AG08395 (cell line): Measurements from ENCODE around the gene EPS8L1.

Source experiments
- DNase-seq: peaks from one replicate; pipeline ENCODE4 v3.0.0; 2012; ENCODE audit warnings: mixed read lengths, low spot score

EPS8L1 gene

DNA sequence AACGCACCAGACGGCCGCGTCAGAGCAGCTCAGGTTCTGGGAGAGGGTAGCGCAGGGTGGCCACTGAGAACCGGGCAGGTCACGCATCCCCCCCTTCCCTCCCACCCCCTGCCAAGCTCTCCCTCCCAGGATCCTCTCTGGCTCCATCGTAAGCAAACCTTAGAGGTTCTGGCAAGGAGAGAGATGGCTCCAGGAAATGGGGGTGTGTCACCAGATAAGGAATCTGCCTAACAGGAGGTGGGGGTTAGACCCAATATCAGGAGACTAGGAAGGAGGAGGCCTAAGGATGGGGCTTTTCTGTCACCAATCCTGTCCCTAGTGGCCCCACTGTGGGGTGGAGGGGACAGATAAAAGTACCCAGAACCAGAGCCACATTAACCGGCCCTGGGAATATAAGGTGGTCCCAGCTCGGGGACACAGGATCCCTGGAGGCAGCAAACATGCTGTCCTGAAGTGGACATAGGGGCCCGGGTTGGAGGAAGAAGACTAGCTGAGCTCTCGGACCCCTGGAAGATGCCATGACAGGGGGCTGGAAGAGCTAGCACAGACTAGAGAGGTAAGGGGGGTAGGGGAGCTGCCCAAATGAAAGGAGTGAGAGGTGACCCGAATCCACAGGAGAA is 39.9 kb downstream of the EPS8L1 start:
- no peak for DNase-seq

DNA sequence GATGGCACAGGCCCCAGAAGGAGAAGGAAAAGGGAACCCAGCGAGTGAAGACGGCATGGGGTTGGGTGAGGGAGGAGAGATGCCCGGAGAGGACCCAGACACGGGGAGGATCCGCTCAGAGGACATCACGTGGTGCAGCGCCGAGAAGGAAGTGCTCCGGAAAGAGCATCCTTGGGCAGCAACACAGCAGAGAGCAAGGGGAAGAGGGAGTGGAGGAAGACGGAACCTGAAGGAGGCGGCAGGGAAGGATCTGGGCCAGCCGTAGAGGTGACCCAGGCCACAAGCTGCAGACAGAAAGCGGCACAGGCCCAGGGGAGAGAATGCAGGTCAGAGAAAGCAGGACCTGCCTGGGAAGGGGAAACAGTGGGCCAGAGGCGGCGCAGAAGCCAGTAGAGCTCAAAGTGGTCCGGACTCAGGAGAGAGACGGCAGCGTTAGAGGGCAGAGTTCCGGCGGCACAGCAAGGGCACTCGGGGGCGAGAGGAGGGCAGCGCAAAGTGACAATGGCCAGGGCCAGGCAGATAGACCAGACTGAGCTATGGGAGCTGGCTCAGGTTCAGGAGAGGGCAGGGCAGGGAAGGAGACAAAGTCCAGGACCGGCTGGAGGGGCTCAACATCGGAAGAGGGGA is 40.7 kb downstream of the EPS8L1 start:
- DNase-seq, result peak; percentile 79

DNA sequence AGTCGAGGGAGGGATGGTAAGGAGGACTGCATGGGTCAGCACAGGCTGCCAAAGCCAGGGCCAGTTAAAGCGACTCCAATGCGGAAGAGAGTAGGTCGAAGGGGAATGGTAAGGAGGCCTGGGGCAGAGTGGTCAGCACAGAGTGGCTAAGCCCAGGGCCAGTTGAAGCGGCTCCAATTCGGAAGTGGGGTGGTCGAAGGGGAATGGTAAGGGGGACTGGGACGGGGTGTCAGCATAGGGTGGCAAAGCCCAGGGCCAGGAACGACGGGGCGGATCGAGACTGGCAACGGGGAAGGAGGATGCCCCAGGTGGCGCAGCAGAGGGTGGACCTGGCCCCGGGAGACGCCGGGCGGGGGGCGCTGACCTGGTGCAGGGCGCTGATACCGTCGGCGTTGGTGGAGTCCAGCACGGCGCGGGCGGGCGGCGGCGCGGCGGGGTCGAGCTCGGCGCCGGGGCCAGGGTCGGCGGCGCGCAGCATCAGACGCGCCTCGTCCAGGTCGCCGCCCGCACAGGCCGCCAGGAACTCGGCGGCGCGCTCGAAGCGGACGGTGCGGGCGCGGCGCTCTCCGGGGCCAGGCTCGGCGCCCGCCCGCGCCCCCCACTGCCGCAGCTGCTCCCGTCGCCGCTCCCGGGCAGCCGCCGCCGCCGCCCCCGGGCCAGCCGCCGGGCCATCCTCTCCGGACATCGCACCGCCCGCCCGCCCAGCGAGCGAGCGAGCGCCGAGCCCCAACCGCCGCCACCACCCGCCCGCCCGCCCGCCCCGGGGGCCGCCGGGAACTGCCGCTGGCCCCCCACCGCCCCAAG is 41.4 kb downstream of the EPS8L1 start, which contains the start of gene PPP1R12C:
PPP1R12C (minus strand) TSS at position 779 of the 804 bp plus-strand sequence; CDS start at position 685, 94 bp downstream.
- DNase-seq, result no peak

DNA sequence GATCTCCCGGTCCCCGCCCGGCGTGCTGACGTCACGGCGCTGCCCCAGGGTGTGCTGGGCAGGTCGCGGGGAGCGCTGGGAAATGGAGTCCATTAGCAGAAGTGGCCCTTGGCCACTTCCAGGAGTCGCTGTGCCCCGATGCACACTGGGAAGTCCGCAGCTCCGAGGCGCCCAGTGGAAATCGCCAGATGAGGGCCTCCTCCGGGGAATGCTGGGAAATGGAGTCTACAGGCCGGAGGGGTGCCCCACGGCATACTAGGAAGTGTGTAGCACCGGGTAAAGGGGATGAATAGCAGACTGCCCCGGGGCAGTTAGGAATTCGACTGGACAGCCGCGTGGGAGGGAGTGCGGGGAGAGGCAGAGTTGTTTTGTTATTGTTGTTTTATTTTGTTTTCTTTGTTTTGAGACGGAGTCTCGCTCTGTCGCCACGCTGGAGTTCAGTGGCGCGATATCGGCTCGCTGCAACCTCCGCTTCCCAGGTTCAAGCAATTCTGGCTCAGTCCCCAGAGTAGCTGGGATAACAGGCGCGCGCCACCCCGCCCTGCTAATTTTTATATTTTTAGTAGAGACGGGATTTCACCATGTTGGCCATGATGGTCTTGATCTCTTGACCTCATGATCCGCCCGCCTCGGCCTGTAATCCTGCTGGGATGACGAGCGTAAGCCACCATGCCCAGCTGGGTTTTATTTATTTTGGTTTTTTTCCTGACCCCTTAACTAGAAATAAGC is 42.2 kb downstream of the EPS8L1 start:
- peak; percentile 99 for DNase-seq

DNA sequence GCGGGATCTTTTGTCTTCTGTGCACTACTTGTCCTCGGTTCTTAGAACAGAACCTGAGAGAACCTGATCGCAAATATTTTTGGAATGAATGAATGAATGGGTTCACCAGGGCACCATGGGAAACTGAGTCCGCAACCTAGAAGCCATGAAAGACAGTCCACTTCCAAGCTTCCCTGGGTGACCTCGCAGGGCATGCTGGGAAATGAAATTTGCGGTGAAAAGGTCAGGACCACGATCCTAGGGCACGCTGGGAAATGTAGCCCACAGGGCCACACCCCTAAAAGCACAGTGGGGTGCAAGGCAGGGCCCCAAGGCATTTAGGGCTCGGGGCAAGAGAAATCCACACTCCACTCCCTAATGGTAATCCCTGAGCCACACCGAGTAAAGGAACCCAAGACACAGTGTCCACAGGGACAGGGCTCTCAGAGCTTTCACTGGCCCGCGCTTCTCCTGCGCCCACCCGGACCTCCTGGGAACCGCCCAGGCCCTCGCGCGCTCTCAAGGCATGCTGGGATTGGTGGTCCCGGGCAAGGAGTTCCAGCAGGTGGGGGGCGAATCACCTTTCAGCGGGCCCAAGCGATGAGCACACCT is 42.8 kb downstream of the EPS8L1 start:
- DNase-seq, result no peak

DNA sequence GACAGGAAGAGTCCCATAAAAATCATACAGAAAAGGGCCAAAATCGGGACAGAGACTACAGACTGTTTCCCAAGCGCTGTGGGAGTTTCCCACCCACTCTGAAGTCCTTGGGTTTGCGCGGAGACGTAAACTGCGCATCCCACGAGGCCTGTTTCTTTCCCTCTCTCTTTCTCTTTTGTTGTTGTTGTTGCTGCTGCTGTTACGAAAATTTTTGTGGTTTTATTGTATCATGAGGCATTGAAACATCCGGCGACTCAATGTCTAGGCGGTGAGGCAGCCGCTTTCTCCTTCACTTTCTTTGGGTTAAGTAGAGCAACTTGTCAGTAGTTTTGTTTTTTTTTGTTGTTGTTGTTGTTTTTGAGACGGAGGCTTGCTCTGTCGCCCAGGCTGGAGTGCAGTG is 43.4 kb downstream of the EPS8L1 start:
- DNase-seq, result no peak

DNA sequence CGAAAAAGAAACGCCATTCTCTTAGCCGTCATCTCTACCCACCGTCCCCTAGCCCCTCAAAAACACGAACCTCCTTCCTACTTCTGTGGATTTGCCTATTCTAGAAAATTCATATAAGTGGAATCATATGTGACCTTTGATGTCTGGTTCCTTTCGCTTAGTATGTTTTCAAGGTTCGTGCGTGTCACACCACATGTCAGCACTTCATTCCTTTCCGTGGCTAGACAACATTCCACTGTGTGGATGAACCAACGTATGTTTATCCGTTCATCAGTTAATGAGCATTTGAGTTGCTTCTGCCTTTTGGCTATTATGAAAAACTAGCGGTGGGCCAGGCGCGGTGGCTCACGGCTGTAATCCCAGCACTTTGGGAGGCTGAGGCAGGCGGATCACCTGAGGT is 55.8 kb downstream of the EPS8L1 start:
- DNase-seq, result no peak

DNA sequence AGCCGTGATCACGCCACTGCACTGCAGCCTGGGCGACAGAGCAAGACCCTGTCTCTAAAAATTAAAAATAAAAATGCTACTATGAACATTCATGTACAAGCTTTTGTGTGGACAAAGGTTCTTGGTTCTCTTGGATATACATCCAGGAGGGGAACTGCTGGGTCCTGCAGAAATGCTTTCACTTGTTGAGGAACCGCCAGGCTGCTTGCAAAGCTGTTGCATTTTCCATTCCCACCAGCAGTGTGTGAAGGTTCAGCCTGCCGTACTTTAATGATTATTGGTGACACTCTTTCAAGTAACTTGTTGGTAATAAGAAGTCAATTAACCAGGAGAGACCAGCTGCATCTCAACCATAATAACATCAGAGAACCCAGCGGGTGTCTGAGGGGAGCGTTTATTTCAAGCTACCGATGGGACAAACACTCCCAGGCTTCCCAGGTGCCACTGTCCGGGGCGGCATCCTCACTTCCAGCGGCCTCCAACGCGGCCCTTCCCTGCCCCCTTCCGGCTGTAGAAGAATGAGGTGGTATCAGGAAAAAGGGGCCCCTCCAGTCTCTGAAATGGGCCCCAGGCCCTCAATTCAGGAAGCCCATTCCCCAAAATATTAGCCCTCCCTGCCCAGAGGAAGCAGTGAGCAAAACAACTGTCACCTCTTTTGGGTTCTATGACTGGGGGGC is 56.9 kb downstream of the EPS8L1 start:
- DNase-seq, result no peak

DNA sequence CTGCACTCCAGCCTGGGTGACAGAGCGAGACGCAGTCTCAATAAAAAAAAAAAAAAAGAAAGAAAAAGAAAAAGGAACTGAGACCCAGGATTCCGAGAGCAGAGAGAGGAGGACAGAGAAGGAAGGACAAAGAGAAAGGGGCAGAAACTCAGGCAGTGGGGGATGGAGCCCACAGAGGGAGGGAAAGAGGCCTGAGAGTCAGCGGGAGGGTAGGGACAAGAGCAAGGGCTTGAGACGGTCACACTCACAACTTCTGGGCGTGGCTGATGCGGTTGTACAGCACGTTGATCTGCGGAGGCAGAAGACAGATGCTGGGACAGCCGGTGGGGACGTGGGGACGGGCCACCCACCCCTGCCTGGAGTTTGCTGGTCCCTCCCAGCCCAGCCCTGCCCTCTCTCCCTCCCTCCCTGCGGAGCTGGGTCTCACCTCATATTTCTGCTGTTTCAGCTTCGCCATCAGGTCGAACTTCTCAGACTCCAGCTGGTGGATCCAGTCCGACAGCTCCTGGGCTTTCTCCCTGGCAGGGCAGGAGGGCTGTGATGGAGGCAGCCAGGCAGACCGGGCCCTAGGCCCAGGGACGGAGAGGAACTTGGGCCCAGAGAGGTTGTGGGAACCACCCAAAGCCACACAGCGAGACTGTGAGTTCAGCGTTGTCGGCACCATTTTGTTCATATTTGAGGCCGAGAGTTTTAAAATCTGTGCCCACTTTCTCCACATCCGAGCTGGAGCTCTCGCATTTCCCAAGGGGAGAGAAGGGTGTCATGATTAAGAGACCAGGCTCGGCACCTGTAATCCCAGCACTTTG is 58.2 kb downstream of the EPS8L1 start:
- no peak for DNase-seq

DNA sequence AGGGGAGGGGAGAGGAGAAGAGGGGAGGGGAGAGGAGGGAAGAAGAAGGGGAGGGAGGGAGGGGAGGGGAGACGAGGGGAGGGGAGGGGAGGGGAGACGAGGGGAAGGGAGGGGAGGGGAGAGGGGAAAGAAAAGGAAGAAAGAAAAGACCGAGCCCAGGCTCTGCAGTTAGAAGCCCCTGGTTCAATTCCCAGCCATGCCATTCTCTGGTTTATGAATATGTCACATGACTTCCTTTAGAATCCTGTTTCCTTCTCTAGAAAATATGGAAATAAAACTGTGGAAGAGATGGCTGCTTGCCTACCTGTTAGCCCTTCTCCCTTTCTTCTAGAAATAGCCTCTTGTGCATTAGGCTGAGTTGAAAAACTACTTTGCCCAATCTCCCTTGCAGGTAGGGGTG is 59.1 kb downstream of the EPS8L1 start:
- no peak for DNase-seq

DNA sequence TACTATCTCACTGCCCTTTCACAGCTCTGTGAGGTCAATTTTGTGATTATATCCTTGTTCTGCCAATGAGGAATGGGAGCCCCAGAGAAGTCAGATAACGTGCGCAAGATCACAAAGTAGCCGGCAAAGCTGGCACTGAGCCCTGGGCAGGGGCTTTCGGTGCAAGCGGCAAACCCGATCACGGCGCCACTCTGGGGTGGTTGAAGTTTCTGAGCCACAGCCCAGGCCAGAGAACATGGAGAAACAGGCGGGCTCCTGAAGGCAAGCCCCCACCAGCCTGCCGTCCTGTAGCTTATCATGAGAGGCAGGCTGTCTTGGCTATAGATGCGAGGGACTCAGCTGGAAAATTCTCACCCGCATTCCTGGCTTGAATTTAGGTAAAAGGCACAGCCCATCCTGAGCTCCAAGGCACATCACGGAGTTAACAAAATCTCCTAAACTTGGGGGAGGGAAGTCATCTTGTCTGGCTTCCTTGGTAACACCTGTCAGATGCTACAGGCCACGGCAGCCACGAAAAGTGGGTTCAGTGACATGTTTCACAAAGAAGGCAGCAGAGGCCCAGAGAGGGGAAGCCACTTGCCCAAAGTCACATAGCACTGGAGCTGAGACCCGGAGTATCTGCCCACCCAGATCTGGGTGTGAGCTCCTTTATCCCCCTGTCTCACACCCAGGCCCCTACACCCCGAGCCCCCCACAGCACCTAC is 60.9 kb downstream of the EPS8L1 start:
- DNase-seq, result no peak
